Measurements from ENCODE around the gene RNASE1.
A peak's percentile ranks its signal among the peaks of the same experiment; 100 is the strongest.

Gene RNASE1

DNA sequence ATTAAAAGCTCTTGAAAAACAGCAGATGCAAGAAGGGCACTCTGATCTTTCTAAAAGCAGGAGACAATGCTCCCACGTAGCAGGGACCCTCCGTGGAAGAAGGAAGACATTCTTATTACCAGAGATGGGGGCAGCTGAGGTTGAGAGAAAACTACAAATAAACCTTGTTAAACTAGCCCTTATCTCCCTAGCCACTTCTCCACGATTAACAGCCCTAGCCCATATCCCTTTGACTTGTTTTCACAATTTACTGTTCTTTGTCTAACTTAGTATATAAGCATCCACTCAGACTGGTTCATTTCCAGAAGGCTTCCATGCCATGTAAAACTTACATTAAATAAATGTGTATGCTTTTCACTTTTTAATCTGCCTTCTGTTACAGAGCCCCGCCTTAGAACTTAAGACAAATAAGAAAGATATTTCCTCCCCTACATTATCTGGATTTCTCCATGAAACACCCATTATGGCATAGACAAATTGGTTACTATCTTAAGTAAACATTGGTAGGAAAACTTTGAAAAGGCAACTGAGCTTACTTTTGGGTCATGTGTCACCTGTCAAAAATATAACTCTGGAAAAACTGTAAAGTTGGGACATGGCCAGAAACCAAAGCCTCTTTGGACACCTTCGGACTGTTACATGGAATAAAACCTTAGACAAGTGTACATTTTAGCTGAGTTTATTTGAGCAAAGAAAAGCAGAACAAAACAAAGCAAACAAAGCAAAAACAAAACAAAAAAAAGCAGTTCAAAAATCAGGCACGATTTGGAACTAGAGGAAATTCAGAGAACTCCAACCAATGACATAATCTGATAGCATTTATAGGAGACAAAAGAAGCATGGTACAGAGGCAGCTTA, 4.9 kb upstream of the RNASE1 start:
- no peak for DNase-seq

DNA sequence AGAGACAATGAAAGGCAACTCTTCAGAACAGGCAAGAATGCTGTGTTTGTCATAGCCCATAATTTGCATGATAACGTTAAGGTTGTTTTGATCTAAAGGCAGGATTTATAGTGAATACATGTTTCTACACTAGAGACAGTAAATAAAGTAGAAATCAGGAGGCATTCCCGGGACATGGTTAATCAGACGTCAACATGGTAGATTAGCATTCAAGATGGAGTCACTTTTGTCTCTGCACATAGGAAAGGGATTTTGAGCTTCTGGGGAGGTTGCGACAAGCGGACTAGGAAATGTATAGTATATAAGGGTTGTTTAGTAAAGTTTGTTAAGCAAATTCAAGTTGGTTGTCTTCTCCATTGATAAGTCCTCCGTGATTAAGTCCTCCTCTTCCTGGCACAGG, 2.8 kb upstream of the RNASE1 start:
- no peak for DNase-seq

DNA sequence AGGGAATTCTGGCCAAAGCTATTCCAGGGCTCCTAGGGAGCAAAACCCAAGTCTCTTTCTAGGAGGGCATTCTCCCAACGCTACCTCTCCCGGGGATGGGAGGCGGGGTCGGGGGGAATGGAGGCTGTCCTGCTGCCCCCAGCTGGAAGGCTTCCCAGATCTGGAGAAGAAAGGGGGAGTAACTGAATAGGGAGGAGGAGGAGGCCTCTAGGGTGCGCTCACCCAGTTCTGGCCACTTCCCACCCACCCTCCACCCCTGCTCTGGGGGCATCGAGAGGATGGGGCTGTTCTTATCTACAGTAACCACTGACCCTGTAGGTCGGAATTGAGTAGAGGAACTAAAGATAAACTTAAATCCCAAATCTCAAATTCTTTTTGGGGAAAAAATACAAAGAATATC, 579 bp upstream of the RNASE1 start:
- no peak for DNase-seq

DNA sequence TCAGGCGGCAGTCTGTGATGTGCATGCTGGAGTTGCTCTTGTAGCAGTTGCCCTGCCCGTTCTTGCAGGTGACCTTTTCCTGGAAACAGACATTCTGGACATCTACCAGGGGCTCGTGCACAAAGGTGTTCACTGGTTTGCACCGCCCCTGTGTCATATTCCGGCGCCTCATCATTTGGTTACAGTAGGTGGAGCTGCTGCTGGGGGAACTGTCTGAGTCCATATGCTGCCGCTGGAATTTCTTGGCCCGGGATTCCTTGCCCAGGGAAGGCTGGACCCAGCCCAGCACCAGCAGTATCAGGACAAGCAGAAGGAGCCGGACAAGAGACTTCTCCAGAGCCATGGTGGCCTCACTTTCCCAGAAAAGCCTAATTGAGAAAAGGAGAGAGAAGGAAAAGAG, 918 bp downstream of the RNASE1 start:
- no peak for DNase-seq

DNA sequence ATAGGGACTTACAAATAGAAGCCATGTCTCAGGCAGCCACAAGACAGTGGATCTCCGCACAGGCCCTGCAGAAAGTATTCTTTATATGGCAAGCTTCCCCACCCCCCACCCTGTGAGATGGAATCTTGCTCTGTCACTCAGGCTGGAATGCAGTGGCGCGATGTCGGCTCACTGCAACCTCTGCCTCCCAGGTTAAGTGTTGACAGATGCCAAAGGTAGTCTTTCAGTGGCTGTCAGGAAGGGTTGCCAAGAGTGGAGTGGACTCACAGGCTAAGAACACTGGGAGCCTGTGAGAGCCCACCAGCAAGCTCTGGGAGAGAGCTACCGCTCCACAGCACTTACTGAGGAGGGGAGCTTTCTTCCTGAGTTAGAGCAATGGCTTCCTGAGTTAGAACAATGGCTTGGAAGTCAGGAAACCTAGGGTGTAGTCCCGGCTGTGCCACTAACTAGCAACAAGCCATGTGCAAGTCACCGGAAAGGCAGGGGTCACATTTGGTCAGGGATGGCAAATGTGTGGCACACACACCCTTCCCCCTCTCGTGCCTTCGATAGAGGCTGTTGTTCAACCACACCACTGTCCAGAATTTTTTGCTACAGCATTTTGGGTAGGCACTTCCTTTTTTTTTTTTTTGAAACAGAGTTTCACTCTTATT, 2.6 kb downstream of the RNASE1 start:
- no peak for DNase-seq

DNA sequence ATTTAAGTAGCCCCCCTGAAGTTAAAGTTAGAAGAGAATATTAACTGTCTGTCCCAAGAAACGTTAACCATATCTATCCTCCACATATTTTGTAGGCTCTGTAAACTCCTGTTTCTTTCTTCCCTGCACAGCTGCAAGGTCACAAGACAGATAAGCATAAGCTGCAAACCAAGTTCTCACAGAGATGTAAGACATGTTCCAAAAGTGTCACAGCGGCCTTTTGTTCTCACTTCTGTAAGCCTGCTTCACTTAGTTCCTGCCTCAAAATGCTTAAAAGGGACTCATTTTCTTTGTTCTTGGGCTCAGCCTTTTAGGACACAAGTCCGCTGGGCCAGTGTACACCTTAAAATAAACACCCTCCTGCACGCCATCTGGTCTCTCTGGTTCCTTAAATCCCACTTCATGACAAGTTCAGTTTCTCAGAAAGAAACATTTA, 3.2 kb downstream of the RNASE1 start:
- DNase-seq = no peak

DNA sequence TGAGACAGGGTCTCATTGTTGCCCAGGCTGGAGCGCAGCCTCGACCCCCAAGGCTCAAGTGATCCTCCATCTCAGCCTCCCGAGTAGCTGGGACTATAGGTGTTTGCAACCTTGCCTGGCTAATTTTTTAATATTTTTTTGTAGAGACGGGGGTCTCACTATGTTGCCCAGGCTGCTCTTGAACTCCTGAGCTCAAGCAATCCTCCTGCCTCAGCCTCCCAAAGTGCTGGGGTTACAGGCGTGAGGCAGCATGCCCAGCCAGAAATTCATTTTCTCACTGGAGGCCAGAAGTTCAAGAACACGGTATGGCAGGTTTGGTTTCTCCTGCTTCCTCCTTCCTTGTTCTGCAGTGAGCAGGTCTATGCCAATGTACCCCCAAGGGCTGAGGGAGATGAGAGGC, 3.7 kb downstream of the RNASE1 start:
- DNase-seq = no peak

DNA sequence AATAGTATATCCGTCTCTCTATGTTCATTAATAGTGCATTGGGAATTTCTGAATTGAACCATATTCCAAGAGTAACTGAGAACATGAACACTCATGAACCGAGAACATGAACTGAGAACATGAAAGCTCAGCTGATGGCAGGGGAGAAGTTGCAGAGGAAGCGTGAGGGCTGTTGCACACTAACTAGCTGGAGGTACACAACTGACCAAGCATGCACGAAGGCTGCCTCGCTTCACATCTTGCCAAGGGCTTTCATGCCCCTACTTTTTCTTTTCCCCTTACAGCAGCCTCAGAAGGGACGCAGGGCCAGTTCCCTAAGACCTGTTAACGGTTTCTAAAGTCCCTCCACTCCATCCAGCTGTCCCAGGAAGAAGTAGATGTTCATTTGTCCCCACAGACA, 4.3 kb downstream of the RNASE1 start:
- DNase-seq = no peak

DNA sequence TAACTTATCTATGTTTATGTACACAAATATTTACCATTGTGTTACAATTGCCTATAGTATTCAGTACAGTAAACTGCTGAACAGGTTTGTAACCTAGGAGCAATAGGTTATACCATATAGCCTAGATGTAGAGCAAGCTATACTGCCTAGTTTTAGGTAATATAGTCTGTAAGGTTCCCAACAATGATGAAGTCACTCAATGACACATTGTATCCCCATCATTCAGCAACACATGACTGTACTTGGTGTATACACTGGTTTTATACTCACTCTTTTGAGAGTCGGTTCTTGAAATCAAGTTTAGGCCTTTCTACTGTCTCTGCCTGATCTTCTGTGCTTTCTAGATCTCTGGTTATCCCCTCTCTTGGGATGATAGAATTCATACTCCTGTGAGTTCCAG, 5.5 kb downstream of the RNASE1 start:
- DNase-seq = no peak

DNA sequence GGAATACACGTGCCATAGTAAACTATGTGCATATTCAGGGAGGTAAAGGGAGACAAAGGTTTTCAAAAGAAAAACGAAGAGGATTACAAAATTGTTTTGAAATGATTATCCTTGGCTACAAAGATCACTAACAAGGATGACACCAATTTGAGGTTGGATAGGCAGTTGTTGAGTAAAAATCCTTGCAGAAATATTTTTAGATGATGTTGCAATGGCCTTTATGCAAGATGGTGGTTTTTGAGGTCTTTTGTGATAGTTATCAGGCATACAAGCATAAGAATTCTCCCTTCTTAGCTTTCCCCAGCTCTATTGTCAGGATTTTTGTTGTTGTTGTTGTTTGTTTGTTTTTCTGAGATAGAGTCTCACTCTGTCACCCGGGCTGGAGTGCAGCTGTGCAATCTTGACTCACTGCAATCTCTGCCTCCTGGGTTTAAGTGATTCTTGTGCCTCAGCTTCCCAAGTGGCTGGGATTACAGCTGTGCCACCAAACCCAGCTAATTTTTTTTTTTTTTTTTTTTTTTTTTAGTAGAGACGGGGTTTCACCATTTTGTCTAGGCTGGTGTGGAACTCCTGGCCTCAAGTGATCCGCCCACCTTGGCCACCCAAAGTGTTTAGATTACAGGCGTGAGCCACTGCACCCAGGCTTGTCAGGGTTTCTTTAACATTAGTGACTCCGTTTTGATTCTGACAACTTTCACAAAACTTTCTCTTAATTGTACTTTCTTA, 7.8 kb downstream of the RNASE1 start:
- no peak for DNase-seq

DNA sequence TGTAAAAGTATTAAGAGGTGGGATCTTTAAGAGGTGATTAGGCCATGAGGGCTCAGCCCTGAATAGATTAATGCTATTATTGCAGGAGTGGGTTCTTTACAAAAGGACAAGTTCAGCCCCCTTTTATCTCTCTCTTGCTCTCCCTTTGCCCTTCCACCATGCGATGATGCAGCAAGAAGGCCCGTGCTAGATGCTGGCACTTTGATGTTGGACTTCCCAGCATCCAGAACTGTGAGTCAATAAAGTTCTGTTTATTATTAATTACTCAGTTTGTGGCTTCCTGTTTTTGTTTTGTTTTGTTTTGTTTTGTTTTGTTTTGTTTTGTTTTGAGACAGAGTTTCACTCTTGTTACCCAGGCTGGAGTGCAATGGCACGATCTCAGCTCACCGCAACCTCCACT, 10.1 kb downstream of the RNASE1 start:
- no peak for DNase-seq

DNA sequence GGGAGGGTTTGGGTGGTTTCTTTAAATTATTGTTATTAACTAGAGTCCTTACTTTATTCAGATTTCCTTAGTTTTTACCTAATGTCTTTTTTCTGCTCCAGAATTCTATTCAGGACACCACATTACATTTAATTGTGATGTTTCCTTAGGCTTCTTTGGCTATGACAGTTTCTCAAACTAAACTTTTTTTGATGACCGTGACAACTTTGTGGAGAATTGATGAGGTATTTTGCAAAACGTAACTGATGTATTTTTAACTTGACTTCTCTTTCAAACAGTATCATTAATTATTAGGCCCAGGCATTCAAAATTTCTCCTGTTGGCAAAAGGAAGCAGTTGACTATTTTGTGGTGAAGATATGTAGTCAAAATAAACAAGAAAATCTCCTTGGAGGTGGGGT, 11.0 kb downstream of the RNASE1 start:
- no peak for DNase-seq

DNA sequence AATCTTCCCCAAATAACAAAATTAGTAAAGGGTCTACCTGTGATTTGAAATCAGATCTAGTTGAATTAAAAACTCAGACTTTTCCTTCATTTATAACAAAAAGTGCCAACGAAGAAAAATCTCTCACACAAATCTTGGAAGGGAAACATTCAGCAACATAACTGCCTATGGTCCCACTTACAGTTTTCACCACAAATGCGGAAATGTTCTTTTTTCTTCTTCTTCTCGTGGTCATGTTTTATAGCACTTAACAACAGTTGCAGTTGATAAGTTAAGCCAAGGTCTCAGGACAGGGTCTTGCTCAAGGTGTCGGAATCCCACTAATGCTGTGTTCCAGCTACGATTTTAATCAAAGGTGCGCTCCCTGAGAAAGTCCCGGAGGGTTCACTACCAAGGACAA, 11.5 kb downstream of the RNASE1 start:
- no peak for DNase-seq

DNA sequence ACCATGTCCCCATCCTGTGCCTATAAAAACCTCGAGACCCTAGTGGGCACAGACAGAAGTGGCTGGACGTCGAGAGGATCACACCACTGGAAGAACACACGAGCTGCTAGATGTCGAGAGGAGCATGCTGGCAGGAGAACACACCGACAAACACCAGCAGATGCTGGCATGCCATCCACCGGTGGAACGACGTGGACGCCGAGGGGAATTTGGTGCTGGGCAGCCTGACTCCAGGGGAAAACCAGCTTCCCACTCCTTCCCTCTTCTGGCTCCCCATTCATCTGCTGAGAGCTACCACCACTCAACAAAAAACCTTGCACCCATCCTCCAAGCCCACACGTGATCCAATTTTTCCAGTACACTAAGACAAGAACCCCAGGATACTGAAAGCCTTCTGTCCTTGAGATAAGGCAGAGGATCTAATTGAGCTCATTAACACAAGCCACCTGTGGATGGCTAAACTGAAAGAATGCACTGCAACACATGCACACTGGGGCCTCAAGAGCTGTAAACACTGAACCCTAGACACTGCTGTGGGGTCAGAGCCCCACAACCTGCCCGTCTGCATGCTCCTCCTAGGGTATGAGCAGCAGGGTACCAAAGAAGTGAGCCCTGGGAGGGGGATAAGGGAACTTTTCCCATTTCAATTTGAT, 12.1 kb downstream of the RNASE1 start:
- DNase-seq = no peak

DNA sequence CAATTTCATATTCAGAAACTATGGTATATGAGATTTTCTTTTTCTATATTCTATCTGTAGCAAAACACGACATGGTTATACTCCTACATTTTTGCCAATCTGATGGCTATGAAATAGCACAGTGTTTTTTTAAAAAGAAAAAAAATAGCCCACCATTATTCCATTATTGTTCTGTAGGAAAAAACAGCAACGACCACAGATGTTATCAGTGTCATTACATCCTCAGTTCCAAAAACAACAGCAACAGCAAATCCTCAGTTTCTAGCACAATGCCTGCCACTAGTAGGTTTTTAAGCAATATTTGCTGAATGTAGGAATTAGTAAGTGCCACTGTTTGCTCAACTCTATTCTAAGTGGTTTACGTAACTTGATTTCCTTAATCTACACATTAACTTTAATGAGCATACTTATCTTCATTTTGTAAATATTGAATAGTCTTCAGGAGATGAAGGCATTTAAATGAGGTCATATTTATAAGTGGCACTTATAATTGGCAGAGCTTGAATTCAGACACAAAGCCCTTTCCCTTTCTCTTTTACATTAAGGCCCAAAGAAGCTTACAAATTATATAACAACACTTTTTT, 13.3 kb downstream of the RNASE1 start:
- no peak for DNase-seq

DNA sequence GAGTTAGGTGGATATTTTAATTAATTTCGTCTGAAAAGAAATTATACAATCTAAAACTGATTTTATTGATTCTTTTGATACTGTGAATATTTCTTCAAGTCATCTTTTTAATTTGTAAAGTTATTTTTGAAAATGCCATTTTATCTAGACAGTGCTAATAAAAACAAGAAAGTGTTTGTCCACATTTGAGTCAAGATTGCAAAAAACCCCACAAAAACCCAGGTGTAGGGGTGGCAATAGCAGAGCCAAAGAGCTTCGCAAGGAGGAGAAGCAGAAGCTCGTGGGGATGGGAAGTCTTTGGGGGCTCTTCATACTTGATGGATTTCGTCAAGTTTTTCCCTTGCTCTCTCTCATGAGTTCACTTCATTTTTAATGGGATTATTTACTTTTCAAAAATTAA, 15.6 kb downstream of the RNASE1 start:
- DNase-seq = no peak

DNA sequence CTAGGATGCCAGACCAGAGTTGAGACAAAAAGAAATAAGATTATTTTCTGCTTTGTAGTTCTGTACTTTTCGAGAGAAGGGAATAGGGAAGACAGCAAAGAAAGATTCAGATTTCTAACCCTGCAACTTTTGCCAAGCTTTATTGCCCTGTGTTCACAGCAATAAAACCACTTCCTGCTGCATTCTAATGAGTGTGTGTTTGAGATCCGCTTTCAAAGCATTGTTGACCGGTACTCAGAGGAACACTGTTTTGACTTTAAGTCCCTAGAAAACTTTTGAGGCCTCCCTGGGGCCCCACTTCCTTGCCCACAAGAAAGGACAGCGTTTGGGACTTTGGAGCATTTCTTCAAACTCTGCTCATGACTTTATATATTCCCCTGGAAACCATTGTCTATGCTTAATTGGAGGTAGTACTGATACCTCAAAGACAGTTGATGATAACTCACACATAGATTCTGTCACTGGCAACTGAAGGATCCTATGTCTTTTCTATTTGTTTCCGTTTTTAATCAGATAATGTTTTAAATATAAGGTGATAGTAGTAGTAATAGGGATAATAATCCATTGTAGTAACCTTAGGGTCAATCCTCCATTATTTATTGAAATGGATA, 20.3 kb downstream of the RNASE1 start:
- no peak for DNase-seq

DNA sequence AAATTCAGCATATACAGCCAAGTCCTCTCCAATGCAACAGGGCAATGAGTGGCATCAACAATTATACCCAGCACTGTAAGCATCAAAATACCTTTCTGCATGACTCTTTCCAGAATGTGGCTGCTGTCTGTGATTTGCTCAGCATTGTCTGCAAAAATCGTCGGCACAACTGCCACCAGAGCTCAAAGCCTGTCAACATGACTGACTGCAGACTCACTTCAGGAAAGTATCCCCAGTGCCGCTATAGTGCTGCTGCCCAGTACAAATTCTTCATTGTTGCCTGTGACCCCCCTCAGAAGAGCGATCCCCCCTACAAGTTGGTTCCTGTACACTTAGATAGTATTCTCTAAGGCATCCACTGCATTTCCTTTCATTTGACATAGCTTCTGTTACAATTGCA, 20.8 kb downstream of the RNASE1 start:
- DNase-seq = peak; percentile 4

DNA sequence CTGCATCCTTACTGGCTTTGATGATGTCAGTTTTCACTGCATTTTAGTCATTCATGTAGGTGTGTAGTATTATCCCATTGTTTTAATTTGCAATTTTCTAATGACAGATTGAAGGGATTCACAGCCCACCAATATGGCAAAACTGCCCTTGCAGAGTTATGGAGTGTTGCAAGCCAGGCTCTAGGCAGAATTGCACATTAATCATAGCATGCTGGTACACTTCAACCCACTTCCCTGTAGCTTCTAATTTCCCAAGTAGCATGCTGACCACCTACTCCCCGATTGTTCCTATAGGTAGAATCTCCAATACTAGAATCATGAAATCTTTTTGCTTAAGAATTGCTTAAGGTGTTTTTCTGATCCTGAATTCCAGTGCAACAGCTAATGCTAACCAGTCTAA, 26.7 kb downstream of the RNASE1 start:
- no peak for DNase-seq

DNA sequence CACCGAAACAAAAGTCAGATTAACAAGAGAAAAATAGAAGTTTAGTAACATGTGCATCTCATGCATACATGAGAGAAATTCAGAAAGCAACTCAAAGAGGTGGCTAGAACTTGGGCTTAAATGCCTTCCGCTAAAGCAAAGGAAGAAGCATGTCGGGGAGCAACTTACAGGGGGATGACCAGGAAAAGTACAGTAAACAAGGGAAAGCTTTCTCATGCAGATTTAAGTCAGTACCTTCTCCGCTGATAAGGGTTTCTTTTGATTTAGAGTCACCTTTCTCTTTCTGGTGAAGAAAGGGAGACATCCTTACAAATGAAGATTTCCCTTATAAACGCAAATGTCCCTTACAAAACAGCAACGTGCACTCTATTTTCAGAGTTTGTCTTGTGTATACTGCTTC, 27.6 kb downstream of the RNASE1 start:
- no peak for DNase-seq

DNA sequence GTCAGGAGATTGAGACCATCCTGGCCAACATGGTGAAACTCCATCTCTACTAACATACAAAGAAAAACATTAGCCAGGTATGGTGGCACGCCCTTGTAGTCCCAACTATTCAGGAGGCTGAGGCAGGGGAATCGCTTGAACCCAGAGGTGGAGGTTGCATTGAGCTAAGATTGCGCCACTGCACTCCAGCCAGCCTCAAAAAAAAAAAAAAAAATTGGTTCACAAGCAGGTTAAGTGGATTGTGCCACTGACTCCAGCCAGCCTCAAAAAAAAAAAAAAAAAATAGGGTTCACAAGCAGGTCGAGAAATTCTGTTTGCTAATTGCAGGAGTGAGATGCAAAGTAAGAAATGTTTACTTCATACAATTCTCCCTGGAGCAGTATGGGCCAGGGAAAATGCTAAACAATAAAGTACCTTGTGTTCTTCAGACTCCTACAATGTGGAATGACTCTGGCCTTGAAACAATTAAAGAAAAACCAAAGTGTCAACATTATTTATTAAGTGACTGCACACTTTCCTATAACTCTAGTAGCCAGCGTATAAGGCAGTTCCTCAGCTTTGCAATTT, 28.3 kb downstream of the RNASE1 start:
- no peak for DNase-seq

DNA sequence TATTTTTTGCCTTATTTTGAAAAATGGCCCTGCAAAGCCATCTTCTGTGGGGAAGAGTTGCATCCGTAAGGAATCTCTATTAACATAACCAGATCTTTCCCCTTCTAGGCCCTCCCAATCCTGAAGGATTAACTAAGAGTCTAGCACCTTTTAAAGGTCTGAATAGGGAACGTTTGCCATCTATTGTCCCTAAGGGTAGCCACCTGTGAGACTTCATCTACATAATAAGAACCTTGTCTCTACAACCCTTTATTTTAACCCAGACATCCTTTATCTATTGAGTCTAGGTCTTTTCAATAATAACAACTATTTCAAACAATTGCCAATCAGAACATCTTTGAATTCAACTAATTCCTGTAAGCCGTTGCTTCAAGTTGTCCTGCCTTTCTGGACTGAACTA, 30.0 kb downstream of the RNASE1 start:
- no peak for DNase-seq
